Adipocyte (in vitro differentiated cells): ENCODE measurements around the gene DAB2IP.
"Not testable (repeated sequence)": the region's sequence is repeated elsewhere in the genome, so short reads cannot be mapped to it uniquely, and the experiment has no call there.

Experiments
- DNase-seq: peaks from one replicate; pipeline ENCODE4 v3.0.0-alpha.2; 2015; ENCODE audit warnings: low read depth
- H3K27me3 ChIP-seq: replicated peaks from 2 replicates; pipeline ENCODE4 v1.7.0; 2013; ENCODE audit warnings: mild to moderate bottlenecking, low read length, moderate library complexity; ENCODE audit not compliant: control insufficient read depth, insufficient read depth
- H3K36me3 ChIP-seq: 2 replicates; pipeline ENCODE4 v1.7.0; 2013; ENCODE audit warnings: low read length, mild to moderate bottlenecking, moderate library complexity; ENCODE audit not compliant: control insufficient read depth, insufficient read depth, severe bottlenecking
- H3K4me1 ChIP-seq: 2 replicates; pipeline ENCODE4 v1.7.0; 2013; ENCODE audit warnings: mild to moderate bottlenecking, low read length, moderate library complexity; ENCODE audit not compliant: control insufficient read depth, insufficient read depth
- H3K4me3 ChIP-seq: 2 replicates; pipeline ENCODE4 v1.7.0; 2013; ENCODE audit warnings: mild to moderate bottlenecking, low read length, moderate library complexity
- H3K9ac ChIP-seq: 2 replicates; pipeline ENCODE4 v1.7.0; 2013; ENCODE audit warnings: mild to moderate bottlenecking, low read length, moderate library complexity
- H3K9me3 ChIP-seq: 2 replicates; pipeline ENCODE4 v1.7.0; 2013; ENCODE audit warnings: mild to moderate bottlenecking, low read length, moderate library complexity; ENCODE audit not compliant: control insufficient read depth

The DAB2IP gene

DNA sequence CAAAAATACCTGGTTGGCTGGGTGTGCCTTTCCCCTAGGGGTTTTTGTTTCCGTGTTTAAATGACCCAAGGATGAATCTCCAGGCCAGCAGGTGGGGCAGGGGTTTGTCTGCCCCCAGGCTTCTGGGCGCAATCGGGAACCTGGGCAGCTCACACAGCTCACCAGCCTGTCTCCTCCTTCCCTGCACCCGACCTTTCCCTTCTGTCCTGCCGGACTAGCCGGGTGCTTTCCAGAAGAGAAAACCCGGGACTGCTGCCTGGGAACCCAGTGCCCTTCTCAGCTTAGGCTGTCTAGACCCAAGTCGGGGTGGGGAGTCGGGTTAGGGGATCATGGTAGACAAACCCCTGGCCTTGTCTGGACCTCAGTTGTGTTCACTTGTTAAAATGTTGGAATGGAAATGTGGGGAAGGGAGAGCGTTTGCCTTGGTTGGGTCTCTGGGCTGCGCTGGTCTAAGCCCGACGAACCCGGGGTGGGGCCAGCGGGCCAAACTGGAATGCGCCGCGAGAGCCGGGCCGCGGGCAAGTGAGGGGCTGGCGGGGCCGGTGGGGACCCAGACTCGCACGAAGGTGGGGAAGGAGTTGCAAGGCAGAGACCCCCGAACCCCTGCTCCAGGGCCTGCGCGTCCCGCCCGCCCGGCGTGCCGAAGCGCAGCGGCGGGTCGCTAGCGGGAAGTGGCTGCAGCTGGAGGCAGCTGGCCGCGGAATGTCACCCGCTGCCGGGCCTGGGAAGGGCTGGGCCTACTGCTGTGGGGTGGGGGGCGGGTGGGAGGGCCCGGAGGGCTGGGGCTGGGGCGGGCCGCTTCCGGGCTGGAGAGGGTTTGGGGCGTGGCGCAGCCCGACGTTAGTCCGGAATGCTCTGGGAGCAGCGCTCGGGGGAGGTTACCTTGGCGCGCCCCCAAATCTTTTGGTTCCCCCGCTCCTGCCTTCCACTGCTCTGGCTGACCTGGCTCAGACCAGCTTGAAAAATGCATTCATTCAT lies 84.6 kb downstream of the DAB2IP start:
- Histone ChIP-seq H3K9me3 (no peaks in the 10 kb centered on the region), H3K4me3 (peak overlapping the region; percentile 73), H3K27me3 (no peaks in the 10 kb centered on the region), H3K36me3 (no peaks in the 10 kb centered on the region), H3K4me1 (peaks cover 23% of the 10 kb centered on the region), H3K9ac (peak overlapping the region; percentile 68)
- DNase-seq, result peak; percentile 52

GRCh38 chr9:121736934-121737462 lies 85.6 kb downstream of the DAB2IP start:
- H3K27me3 ChIP-seq, result no peaks in the 10 kb centered on the region
- H3K4me3 ChIP-seq, result peak overlapping the region; percentile 64
- no peaks in the 10 kb centered on the region for H3K9me3 ChIP-seq
- no peak overlapping the region for H3K9ac ChIP-seq
- DNase-seq, result no peak
- H3K36me3 ChIP-seq, result no peaks in the 10 kb centered on the region
- peaks cover 23% of the 10 kb centered on the region for H3K4me1 ChIP-seq

GRCh38 chr9:121737481-121737931 lies 86.1 kb downstream of the DAB2IP start:
- no peak for DNase-seq
- Histone ChIP-seq H3K9me3 (no peaks in the 10 kb centered on the region), H3K36me3 (no peaks in the 10 kb centered on the region), H3K9ac (no peak overlapping the region), H3K4me1 (peaks cover 23% of the 10 kb centered on the region), H3K4me3 (no peak overlapping the region), H3K27me3 (no peaks in the 10 kb centered on the region)

DNA sequence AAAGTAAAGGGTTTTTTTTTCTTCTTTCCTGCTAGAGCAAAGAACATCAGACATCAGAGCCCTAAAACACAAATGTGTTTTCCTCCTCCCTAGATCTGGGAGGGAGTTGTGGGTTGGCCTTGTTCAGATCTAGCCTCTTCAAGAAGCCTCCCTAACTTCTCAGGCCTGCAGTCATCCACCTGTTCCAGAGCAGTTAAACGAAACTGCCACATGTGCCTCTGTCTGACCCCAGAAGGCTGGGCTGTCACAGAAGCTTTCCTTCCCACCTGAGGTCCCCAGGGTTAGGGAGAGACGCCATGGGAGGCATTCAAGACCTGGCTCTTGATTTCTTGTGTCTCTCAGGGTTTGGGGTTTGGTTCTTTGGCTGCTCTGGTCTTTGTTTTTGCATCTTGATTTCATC lies 87.0 kb downstream of the DAB2IP start:
- no peak overlapping the region for H3K4me3 ChIP-seq
- no peak for DNase-seq
- no peaks in the 10 kb centered on the region for H3K27me3 ChIP-seq
- no peaks in the 10 kb centered on the region for H3K9me3 ChIP-seq
- no peak overlapping the region for H3K9ac ChIP-seq
- peaks cover 32% of the 10 kb centered on the region for H3K4me1 ChIP-seq
- no peaks in the 10 kb centered on the region for H3K36me3 ChIP-seq

DNA sequence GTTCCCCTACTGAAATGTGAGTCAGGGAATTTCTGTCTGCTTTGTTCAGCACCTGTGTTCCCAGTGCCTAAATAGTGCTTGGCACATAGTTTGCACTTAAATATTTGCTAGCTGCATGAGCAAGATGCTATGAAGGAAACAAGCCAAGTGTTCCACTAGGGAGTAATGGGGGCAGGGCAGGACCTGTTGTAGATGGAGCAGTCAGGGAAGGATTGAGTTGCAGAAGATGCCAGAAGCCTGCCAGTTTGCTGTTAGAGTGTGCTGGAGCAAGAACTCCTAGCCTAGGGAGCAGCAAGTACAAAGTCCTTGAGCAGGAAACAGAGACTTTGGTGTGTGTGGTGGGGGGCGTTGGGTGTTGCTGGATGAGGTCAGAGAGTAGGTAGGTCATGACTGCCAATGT lies 87.5 kb downstream of the DAB2IP start:
- no peaks in the 10 kb centered on the region for H3K36me3 ChIP-seq
- H3K27me3 ChIP-seq, result no peaks in the 10 kb centered on the region
- peak; percentile 40 for DNase-seq
- H3K9ac ChIP-seq, result no peak overlapping the region
- no peaks in the 10 kb centered on the region for H3K9me3 ChIP-seq
- no peak overlapping the region for H3K4me3 ChIP-seq
- H3K4me1 ChIP-seq, result peaks cover 38% of the 10 kb centered on the region

DNA sequence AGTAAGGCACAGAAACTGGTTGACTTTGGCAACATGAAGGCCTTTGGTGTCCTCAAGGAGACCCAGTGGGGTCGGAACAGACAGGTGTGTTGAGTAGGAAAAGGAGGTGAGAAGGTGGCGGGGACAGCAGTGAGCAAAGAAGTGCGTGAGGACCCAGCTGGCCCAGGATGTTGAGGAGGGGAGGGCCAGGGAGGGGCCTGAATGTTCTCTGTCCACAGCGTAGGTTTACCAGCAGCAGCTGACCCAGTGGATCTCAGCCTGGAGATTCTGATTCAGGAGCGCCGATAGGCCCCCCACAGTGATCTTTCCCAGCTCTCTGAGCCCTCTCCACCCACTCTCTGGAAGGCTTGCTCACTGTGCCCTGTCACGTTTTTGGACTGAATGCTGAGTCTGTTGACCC lies 88.5 kb downstream of the DAB2IP start:
- no peaks in the 10 kb centered on the region for H3K27me3 ChIP-seq
- peaks cover 43% of the 10 kb centered on the region for H3K4me1 ChIP-seq
- H3K36me3 ChIP-seq, result no peaks in the 10 kb centered on the region
- H3K4me3 ChIP-seq, result no peak overlapping the region
- H3K9me3 ChIP-seq, result no peaks in the 10 kb centered on the region
- DNase-seq, result no peak
- H3K9ac ChIP-seq, result no peak overlapping the region

DNA sequence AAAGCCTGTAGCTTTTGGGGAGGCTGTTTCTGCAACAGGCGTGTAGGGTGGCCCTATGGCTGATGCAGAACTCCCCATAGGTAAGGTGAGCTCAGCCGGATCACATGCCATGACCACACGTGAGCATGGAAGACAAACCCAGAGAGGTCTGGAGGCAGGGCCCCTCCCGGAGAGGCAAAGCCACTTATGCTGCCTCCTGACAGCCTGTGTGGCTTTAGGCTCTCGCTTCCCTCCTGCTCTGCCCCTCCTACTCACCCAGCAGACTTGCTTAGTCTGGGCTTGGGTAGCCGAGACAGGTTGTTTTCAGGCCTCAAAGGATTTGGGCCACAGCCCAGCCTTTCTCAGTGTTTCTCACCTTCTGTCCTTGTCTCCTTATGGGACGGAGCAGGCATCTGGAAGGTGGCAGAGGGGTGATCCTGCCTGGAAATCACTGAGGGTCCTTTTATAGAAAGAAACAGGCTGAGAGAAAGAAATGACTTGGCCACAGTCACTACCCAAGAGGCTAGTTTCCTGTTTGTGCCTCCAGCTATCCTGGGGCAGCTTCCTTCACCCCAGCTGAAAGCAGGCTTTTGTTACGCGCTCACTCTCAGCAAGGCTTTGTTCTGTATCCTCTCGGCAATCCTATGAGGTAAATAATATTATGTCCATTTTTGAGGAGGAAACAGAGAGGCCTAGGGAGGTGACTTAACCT lies 89.9 kb downstream of the DAB2IP start:
- Histone ChIP-seq H3K36me3 (no peaks in the 10 kb centered on the region), H3K27me3 (no peaks in the 10 kb centered on the region), H3K4me3 (no peak overlapping the region), H3K9ac (no peak overlapping the region), H3K4me1 (peaks cover 35% of the 10 kb centered on the region), H3K9me3 (no peaks in the 10 kb centered on the region)
- no peak for DNase-seq

DNA sequence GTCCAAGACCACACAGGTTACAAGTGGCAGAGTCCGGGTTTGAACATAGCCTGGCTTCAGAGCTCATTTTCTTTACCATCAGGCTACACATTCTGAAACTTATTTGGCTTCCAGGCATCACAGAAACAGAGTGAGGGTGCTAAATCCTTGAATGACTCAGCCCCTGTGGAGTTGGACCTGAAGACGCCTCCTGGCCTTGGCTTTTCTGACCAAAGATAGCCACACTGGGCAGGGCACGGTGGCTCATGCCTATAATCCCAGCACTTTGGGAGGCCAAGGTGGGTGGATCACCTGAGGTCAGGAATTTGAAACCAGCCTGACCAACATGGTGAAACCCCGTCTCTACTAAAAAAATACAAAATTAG lies 90.5 kb downstream of the DAB2IP start:
- H3K36me3 ChIP-seq, H3K9me3 ChIP-seq, H3K9ac ChIP-seq, H3K27me3 ChIP-seq, H3K4me3 ChIP-seq, DNase-seq: not testable (repeated sequence)
- peaks cover 32% of the 10 kb centered on the region for H3K4me1 ChIP-seq

DNA sequence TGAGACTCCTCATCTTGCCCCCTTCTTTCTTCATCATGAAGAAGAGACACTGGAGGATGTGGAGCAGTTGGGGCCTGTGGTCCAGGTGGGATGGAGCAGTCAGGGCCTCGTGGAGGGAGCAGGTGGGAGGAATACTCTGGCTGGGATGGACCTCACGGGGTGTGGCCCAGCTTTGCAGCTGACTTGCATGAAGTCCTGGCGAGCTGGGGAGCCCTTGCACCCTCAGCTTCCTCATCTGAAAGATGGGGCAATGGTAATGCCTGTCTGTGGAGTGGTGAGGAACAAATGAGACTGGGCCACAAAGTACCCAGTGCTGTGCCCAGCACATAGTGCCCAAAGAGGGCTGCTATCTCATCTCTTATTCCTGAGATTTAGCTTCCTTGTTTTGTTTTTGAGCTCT lies 91.5 kb downstream of the DAB2IP start:
- H3K4me1 ChIP-seq, result peaks cover 32% of the 10 kb centered on the region
- H3K9me3 ChIP-seq, result no peaks in the 10 kb centered on the region
- DNase-seq, result no peak
- no peaks in the 10 kb centered on the region for H3K27me3 ChIP-seq
- no peaks in the 10 kb centered on the region for H3K36me3 ChIP-seq
- H3K4me3 ChIP-seq, result peak overlapping the region; percentile 77
- peak overlapping the region; percentile 78 for H3K9ac ChIP-seq

GRCh38 chr9:121743441-121744001 lies 92.1 kb downstream of the DAB2IP start:
- Histone ChIP-seq H3K4me1 (peaks cover 37% of the 10 kb centered on the region), H3K4me3 (peak overlapping the region; percentile 77), H3K27me3 (no peaks in the 10 kb centered on the region), H3K36me3 (no peaks in the 10 kb centered on the region), H3K9me3 (no peaks in the 10 kb centered on the region), H3K9ac (peak overlapping the region; percentile 78)
- DNase-seq, result peak; percentile 91
